ENCODE results near the gene GOLGA3. TPM values are rescaled to one million over a fixed set of nuclear protein-coding genes. Genes with fewer than 3 reads are reported as not detected.

GOLGA3 gene
- total and polyA plus RNA-seq, 7 donors, result 7.5 to 40.8 (median 30.5) TPM

DNA sequence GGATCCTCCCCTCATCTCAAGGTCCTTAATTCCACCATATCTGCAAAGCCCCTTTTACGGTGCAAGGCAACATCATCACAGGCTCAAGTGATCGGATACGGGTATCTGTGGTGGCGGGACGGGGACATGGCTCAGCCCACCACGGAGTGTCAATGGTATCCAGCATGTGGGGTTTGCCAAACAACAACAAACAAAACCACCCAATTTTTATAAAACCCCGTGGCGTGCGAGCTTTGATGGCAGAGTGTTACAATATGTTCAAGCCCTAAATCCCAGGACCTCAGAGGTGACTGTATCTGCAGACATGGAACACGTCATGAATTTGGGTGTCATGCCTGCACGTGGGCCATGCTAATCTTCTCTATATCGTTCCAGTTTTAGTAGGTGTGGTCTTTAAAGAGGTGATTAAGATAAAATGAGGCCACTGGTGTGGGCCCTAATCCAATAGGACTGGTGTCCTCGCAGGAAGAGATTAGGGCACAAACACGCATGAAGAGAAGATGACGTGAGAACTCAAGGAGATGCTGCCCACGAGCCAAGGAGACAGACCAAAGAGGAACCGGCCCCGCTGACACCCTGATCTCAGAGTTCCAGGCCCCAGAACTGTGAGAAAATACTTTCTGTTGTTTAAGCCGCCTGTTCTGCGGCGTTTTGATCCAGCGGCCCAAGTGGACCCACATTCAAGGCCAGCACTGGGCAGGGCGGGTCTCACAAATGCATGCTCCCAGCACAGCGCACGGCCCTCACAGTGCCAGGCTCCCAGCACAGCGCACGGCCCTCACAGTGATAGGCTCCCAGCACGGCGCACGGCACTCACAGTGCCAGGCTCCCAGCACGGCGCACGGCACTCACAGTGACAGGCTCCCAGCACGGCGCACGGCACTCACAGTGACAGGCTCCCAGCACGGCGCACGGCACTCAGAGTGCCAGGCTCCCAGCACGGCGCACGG is 6.7 kb upstream of the GOLGA3 start:
- Histone ChIP-seq H3K9me3 (no peaks in the 10 kb centered on the region), H3K4me1 (no peaks in the 10 kb centered on the region), H3K4me3 (no peak overlapping the region), H3K36me3 (ENCODE audit: insufficient read depth in 1 of 2, low read depth in 1 of 2) (peaks cover 0 to 7% of the 10 kb centered on the region in 2 donors), H3K27me3 (ENCODE audit: insufficient read depth in 3 of 3, low read length in 2 of 3) (no peaks in the 10 kb centered on the region), H3K27ac (no peak overlapping the region)
- intact Hi-C loops (cut with DNase I), result no loop called here
- ATAC-seq (no peak), DNase-seq (no peak)
- TF ChIP-seq, protein P1, sequence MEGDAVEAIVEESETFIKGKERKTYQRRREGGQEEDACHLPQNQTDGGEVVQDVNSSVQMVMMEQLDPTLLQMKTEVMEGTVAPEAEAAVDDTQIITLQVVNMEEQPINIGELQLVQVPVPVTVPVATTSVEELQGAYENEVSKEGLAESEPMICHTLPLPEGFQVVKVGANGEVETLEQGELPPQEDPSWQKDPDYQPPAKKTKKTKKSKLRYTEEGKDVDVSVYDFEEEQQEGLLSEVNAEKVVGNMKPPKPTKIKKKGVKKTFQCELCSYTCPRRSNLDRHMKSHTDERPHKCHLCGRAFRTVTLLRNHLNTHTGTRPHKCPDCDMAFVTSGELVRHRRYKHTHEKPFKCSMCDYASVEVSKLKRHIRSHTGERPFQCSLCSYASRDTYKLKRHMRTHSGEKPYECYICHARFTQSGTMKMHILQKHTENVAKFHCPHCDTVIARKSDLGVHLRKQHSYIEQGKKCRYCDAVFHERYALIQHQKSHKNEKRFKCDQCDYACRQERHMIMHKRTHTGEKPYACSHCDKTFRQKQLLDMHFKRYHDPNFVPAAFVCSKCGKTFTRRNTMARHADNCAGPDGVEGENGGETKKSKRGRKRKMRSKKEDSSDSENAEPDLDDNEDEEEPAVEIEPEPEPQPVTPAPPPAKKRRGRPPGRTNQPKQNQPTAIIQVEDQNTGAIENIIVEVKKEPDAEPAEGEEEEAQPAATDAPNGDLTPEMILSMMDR (IDR thresholded peaks at IDR 0.05), result no peak
- WGBS, 3 donors, result 92 to 95% (median 92%) methylated on average over 33 to 42 of the region's 42 CpGs

GRCh38 chr12:132834181-132834711 is 5.6 kb upstream of the GOLGA3 start:
- ATAC-seq, result no peak
- TF ChIP-seq, protein P1 (IDR thresholded peaks at IDR 0.05), result no peak
- Histone ChIP-seq H3K36me3 (ENCODE audit: insufficient read depth in 1 of 2, low read depth in 1 of 2) (peaks cover 0 to 3% of the 10 kb centered on the region in 2 donors), H3K27me3 (ENCODE audit: insufficient read depth in 3 of 3, low read length in 2 of 3) (no peaks in the 10 kb centered on the region), H3K27ac (no peak overlapping the region), H3K4me3 (no peak overlapping the region), H3K9me3 (no peaks in the 10 kb centered on the region), H3K4me1 (no peaks in the 10 kb centered on the region)
- WGBS, 3 donors, result 82 to 83% (median 83%) methylated on average over 5 of the region's 5 CpGs
- intact Hi-C loops (cut with DNase I), result no loop called here
- DNase-seq, result no peak

- no peaks in the 10 kb centered on the region for H3K4me1 ChIP-seq
- TF ChIP-seq, protein P1 (IDR thresholded peaks at IDR 0.05), result no peak
- no peaks in the 10 kb centered on the region for H3K27me3 ChIP-seq (ENCODE audit: insufficient read depth in 3 of 3, low read length in 2 of 3)
- no peaks in the 10 kb centered on the region for H3K9me3 ChIP-seq
- no peak overlapping the region for H3K4me3 ChIP-seq
- intact Hi-C loops (cut with DNase I), result no loop called here
- H3K27ac ChIP-seq, result no peak overlapping the region
- ATAC-seq, result no peak
- WGBS, 3 donors, result 93 to 95% (median 94%) methylated on average over 8 of the region's 8 CpGs
- no peak for DNase-seq
- H3K36me3 ChIP-seq (ENCODE audit: insufficient read depth in 1 of 2, low read depth in 1 of 2), result peaks cover 0 to 3% of the 10 kb centered on the region in 2 donors
Measured at GRCh38 chr12:132833341-132833740, 4.7 kb upstream of the GOLGA3 start.

- no peak for DNase-seq
- TF ChIP-seq, protein P1 (IDR thresholded peaks at IDR 0.05), result no peak
- no peak for ATAC-seq
- no peaks in the 10 kb centered on the region for H3K27me3 ChIP-seq (ENCODE audit: insufficient read depth in 3 of 3, low read length in 2 of 3)
- 85 to 90% (median 88%) methylated on average over 11 of the region's 11 CpGs for WGBS, 3 donors
- no peak overlapping the region for H3K27ac ChIP-seq
- no peaks in the 10 kb centered on the region for H3K9me3 ChIP-seq
- intact Hi-C loops (cut with DNase I), result no loop called here
- peaks cover 11% of the 10 kb centered on the region for H3K4me1 ChIP-seq
- peaks cover 2 to 11% of the 10 kb centered on the region in 2 donors for H3K36me3 ChIP-seq (ENCODE audit: insufficient read depth in 1 of 2, low read depth in 1 of 2)
- H3K4me3 ChIP-seq, result no peak overlapping the region
Measured at GRCh38 chr12:132831771-132832170, 3.1 kb upstream of the GOLGA3 start.
